ENCODE measurements around the gene CDC20. TPM values are rescaled to one million over a fixed set of nuclear protein-coding genes. Genes with fewer than 3 reads are reported as not detected.

CDC20 gene
- total RNA-seq, 4 donors from 2014 or later, result 0.38 to 3.0 (median 1.6) TPM

DNA sequence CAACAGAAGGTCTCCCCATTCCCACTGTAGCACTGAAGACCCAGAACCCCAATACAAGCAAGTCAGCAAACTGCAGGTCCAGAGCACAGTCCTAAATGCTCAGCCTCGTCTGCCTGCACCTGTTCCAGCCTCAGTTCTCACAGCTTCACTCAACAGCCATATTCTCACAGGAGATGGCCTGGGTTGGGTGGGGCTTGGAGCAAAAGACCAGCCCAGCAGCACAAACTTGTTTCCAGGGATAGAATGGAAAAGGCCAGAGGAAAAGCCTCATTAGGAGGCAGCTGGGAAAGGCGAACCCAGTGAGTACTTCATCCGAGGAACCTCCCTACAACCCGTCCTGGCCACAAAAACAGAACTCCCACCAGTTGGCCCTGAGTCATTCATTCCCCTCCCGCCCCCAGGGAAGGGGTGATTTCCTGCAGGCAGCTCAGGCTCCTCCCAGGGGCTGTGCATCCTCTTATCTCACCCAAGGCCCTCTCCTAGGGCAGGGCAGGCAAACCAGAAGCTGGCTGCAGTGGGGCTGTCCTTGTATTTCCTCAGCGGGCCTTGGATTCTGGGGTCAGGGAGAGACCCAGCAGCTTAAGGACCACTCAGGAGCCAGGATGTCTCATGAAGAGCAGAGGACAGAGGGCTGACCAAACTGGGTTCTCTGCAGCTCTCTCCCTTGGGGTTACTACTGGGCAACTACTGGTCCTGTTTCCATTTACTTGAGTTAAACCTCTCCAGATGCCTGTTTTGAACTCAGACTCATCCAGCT, 28.6 kb upstream of the CDC20 start:
- DNase-seq (ENCODE audit: low spot score), result peak; percentile 40
- TF ChIP-seq, protein P1, sequence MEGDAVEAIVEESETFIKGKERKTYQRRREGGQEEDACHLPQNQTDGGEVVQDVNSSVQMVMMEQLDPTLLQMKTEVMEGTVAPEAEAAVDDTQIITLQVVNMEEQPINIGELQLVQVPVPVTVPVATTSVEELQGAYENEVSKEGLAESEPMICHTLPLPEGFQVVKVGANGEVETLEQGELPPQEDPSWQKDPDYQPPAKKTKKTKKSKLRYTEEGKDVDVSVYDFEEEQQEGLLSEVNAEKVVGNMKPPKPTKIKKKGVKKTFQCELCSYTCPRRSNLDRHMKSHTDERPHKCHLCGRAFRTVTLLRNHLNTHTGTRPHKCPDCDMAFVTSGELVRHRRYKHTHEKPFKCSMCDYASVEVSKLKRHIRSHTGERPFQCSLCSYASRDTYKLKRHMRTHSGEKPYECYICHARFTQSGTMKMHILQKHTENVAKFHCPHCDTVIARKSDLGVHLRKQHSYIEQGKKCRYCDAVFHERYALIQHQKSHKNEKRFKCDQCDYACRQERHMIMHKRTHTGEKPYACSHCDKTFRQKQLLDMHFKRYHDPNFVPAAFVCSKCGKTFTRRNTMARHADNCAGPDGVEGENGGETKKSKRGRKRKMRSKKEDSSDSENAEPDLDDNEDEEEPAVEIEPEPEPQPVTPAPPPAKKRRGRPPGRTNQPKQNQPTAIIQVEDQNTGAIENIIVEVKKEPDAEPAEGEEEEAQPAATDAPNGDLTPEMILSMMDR (IDR thresholded peaks at IDR 0.05), result no peak
- peak; percentile 96 for ATAC-seq (ENCODE audit: low FRiP score)

DNA sequence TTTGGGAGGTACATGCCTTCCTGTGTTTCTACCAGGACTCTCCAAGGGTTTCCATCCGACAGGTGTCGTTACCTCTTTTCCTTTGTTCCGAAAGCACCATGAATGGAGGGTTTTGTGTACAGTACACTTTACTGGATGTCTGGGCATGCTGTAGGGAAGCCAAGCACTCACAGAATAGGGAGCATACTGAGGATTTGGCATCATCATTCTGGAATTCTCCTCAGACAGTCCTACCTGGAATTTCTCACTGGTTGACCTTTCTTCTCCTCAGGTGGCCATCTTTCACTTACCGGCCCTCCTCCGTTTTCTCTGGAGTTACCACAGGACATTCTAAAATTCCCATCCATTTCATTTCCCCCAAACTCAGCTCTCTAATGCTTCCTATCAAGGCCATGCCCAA, 27.1 kb upstream of the CDC20 start:
- DNase-seq (ENCODE audit: low spot score), result no peak
- no peak for ATAC-seq (ENCODE audit: low FRiP score)
- TF ChIP-seq, protein P1 (IDR thresholded peaks at IDR 0.05), result no peak

DNA sequence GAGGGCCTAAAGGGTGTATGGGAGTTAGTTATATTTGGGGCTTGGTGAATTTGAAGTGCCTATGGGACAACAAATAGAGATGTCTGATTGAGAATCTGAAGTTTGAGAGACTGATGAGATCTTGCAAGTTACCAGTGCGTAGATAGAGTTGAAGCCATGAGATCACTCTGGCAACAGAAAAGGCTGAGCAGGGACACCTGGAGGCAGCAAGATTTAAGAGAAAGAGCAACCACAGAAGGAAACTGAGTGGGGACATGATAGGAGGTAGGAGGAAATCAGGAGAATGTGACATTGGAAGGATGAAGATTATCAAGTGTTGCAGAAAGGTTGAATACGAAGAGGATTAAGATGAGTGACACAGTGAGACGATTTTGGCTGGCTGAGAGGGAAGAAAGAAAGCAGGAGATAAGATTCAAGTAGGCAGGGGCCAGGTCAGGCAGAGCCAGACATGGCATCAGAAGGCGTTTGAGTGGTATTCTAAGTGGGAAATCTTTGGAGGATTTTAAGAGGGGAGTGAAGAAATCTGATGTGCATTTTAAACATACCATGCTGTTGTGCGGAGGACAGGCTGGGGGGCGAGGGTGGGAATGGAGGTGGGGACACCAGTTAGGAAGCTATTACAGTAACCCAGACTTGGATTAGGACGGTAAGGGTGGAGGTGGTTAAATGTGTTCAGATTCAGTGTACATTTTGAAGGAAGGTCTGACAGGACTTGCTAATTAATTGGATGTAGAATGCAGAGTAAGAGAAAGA, 24.2 kb upstream of the CDC20 start:
- DNase-seq (ENCODE audit: low spot score), result no peak
- ATAC-seq (ENCODE audit: low FRiP score), result no peak
- TF ChIP-seq, protein P1 (IDR thresholded peaks at IDR 0.05), result no peak

DNA sequence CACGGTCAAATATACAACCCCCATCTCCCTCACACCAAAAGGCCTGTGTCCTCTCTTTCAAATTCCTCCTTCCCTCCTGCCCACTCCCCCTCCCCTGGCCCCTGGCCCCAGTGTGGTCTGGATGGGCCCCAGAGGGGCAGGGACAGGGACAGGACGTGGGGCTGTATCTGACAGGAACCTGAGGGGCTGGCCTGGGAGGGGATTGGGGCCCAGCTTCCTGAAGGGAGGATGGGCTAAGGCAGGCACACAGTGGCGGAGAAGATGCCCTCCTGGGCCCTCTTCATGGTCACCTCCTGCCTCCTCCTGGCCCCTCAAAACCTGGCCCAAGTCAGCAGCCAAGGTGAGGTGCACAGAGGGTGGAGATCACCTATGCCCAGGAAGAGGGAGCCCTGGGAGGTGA, 21.2 kb upstream of the CDC20 start, which contains the start of gene MPL:
Gene MPL, plus strand, starts transcription at position 231 of the 400 bp plus-strand sequence. Its CDS starts 31 bp downstream, at position 262.
- TF ChIP-seq, protein P1 (IDR thresholded peaks at IDR 0.05), result no peak
- no peak for ATAC-seq (ENCODE audit: low FRiP score)
- no peak for DNase-seq (ENCODE audit: low spot score)

GRCh38 chr1:43338001-43338400, 20.8 kb upstream of the CDC20 start:
- TF ChIP-seq, protein P1 (IDR thresholded peaks at IDR 0.05), result no peak
- no peak for ATAC-seq (ENCODE audit: low FRiP score)
- no peak for DNase-seq (ENCODE audit: low spot score)

GRCh38 chr1:43339584-43340232, 19.1 kb upstream of the CDC20 start:
- ATAC-seq (ENCODE audit: low FRiP score) (no peak), DNase-seq (ENCODE audit: low spot score) (no peak)
- TF ChIP-seq, protein P1 (IDR thresholded peaks at IDR 0.05), result no peak
